Iris pigment epithelial cell (primary cell): Measurements from ENCODE around the gene SEPTIN8.
A peak's percentile ranks its signal among the peaks of the same experiment; 100 is the strongest.

ENCODE experiments used
- DNase-seq: peaks from one replicate; pipeline ENCODE4 v3.0.0-alpha.2; 2011; ENCODE audit warnings: low read depth

SEPTIN8 gene

GRCh38 chr5:132764051-132764450 lies 13.0 kb downstream of the SEPTIN8 start:
- no peak for DNase-seq

GRCh38 chr5:132763181-132764036 lies 13.6 kb downstream of the SEPTIN8 start:
- DNase-seq = no peak

GRCh38 chr5:132762246-132763000 lies 14.6 kb downstream of the SEPTIN8 start:
- no peak for DNase-seq

- DNase-seq = no peak
These were observed 15.5 kb downstream of the SEPTIN8 start for GRCh38 chr5:132761321-132762240.

- DNase-seq = no peak
These were observed 16.3 kb downstream of the SEPTIN8 start for GRCh38 chr5:132760601-132761317.

- DNase-seq = no peak
These were observed 17.0 kb downstream of the SEPTIN8 start for GRCh38 chr5:132760049-132760420.

GRCh38 chr5:132759114-132760048 lies 17.7 kb downstream of the SEPTIN8 start:
- peak; percentile 25 for DNase-seq

GRCh38 chr5:132758451-132758850 lies 18.6 kb downstream of the SEPTIN8 start:
- DNase-seq = no peak

- no peak for DNase-seq
These were observed 20.5 kb downstream of the SEPTIN8 start for GRCh38 chr5:132756542-132756941.

GRCh38 chr5:132754947-132755346 lies 22.1 kb downstream of the SEPTIN8 start:
- DNase-seq = peak; percentile 41

- DNase-seq = no peak
These were observed 22.9 kb downstream of the SEPTIN8 start for GRCh38 chr5:132754111-132754510.

GRCh38 chr5:132753135-132753987 lies 23.7 kb downstream of the SEPTIN8 start:
- DNase-seq = no peak

- no peak for DNase-seq
These were observed 24.4 kb downstream of the SEPTIN8 start for GRCh38 chr5:132752581-132753125.

GRCh38 chr5:132751971-132752580 lies 25.0 kb downstream of the SEPTIN8 start:
- no peak for DNase-seq

GRCh38 chr5:132751444-132751843 lies 25.6 kb downstream of the SEPTIN8 start:
- DNase-seq = peak; percentile 70

GRCh38 chr5:132750471-132751230 lies 26.4 kb downstream of the SEPTIN8 start:
- no peak for DNase-seq

GRCh38 chr5:132749506-132749905 lies 27.5 kb downstream of the SEPTIN8 start:
- no peak for DNase-seq

GRCh38 chr5:132748522-132749000 lies 28.5 kb downstream of the SEPTIN8 start:
- DNase-seq = no peak
